CD4-positive, alpha-beta T cell treated with Interleukin-2 at 100 ng/mL for 4 hours (primary cell): ENCODE measurements around the gene FAM169A.
"Not testable (repeated sequence)": the region's sequence is repeated elsewhere in the genome, so short reads cannot be mapped to it uniquely, and the experiment has no call there.

Experiments used
- DNase-seq: peaks from one replicate; pipeline ENCODE4 v3.0.0-alpha.2; 2020; ENCODE audit warnings: low spot score

FAM169A gene

DNA sequence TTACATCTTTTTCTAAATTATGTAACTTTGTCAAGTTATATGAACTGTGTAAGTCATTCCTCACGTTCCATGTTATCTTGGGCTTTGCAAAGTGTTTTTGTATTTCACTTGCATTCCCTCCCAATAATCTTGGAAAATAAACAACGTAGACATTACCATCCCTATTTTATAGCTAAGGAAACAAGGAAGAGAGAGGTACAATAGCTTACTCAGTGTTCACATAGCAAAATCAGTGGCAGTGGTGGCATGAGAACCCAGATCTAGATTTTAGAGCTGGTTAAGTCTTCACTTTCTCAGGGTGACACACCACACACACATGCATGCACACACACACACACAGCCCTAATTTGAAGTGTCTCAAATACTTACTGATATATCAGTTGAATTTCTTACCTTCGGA lies 65.0 kb downstream of the FAM169A start:
- DNase-seq = no peak

DNA sequence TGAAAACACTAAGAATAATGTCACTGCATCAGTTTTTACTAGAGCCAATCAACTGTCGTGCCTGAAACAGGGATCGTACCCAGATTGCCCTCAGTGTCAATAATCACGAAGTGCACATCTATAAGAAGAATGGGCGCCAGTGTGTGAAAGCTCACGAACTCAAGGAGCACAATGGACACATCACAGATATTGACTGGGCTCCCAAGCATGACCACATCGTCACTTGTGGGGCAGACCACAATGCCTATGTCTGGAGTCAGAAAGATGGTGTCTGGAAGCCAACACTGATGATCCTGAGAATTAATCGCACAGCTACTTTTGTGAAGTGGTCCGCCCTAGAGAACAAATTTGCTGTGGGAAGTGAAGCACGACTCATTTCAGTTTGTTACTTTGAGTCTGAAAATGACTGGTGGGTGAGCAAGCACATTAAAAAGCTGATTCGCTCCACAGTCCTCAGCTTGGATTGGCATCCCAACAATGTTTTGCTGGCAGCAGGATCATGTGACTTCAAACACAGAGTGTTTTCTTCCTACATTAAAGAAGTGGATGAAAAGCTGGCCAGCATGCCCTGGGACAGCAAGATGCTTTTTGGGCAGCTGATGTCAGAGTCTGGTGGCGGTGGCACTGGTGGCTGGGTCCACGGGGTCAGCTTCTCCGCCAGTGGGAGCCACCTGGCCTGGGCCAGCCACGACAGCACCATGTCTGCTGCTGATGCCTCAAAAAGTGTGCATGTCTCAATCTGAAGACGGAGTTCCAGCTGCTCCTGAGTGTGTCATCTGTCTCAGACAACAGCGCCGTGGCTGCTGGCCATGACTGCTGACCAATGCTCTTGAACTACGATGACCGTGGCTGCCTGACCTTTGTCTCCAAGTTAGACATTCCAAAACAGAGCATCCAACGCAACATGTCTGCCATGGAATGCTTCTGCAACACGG lies 66.9 kb downstream of the FAM169A start:
- no peak for DNase-seq

- not testable (repeated sequence) for DNase-seq
Measured at GRCh38 chr5:74791669-74792068, 74.5 kb downstream of the FAM169A start.

GRCh38 chr5:74787424-74787823 lies 78.8 kb downstream of the FAM169A start:
- no peak for DNase-seq

DNA sequence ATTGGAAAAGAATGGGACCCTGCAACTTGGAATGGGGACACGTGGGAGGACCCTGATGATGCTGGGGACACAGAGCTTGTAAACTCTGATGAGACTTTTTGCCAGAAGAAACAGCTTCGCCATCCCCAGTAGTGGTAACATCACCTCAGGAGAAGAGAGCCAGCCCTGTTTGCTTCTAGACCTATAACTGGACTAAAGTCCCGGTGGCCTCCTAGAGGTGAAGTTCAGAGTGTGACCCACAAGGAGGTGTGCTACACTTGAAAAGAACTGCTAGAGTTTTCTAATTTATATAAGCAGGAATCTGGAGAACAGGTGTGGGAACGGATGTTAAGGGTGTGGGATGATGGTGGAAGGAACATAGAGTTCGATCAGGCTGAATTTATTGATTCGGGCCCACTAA lies 79.3 kb downstream of the FAM169A start:
- no peak for DNase-seq

GRCh38 chr5:74778609-74779008 lies 87.6 kb downstream of the FAM169A start:
- DNase-seq = no peak

- DNase-seq = no peak
Measured at GRCh38 chr5:74772359-74772758, 93.8 kb downstream of the FAM169A start.

DNA sequence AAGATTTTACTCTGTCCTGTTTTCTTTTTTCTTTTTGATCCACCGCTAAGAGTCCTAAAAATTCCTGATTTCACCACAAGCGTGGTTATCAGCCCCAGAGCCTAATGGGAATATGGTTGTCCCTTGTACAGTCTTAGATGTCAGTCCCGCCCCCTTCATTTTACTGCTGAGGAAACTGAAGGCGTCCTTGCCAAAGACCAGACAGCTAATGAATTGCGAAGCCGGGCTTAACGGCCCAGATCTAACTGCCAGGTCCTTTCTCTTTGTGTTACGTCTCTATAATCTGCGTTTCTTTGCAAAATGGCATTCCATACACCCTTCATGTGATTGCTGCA lies 98.6 kb downstream of the FAM169A start:
- DNase-seq = no peak

- DNase-seq = peak; percentile 94
Measured at GRCh38 chr5:74766849-74767578, 99.2 kb downstream of the FAM169A start, which contains the start of the genes GFM2 and NSA2. GFM2 (minus strand) TSS chr5:74767117; CDS start chr5:74763742, 3,375 bp downstream. NSA2 (plus strand) TSS chr5:74767249; CDS start chr5:74767361, 112 bp downstream.

GRCh38 chr5:74766418-74766848 lies 99.8 kb downstream of the FAM169A start:
- DNase-seq = peak; percentile 38

DNA sequence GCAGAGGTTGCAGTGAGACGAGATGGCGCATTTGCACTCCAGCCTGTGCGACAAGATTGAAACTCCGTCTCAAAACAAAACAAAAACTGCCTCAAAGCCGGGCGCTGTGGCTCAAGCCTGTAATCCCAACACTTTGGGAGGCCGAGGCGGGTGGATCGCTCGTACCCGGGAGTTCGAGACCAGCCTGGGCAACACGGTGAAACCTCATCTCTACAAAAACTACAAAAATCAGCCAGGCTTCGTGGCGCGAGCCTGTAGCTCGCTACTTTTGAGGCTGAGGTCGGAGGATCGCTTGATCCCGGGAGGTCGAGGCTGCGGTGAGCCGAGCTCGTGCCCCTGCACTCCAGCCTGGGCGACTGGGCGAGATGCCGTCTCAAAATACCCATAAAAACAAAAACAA lies 100.3 kb downstream of the FAM169A start:
- no peak for DNase-seq

DNA sequence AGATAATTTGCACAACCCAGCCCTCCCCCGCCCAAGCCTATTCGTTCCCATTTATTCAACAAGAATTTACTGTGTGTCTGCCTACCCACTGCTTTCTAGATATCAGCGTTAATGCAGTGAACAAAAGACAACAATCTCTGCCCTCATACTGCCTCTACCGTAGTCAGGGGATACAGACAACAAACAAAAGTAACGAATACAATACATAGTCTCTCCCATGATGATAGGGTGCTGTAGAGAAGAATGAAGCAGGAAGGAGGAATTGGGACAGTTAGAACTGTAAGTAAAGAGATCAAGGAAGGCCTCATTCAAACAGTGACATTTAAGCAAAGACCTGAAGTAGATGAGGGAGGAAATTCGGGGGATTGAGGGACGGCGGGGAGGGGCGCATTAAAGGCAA lies 101.0 kb downstream of the FAM169A start:
- no peak for DNase-seq

GRCh38 chr5:74763504-74763903 lies 102.7 kb downstream of the FAM169A start:
- DNase-seq = no peak

DNA sequence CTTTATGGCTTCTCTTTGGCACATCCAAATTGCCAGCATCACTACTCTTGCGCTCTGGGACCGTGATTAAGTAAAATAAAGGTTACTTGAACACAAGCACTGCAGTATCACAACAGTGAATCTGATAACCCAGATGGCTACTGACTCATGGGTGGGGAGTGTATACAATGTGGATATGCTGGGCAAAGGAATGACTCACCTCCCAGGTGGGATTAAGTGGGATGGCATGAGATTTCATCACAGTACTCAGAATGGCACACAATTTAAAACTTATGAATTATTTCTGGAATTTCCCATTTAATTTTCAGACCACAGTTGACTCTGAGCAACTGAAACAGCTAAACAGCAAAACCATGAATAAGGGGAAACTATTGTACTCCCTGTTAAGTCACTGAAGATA lies 103.6 kb downstream of the FAM169A start:
- peak; percentile 2 for DNase-seq

- no peak for DNase-seq
Measured at GRCh38 chr5:74761241-74761640, 104.9 kb downstream of the FAM169A start.

- not testable (repeated sequence) for DNase-seq
Measured at GRCh38 chr5:74748742-74749141, 117.4 kb downstream of the FAM169A start.

GRCh38 chr5:74738406-74738805 lies 127.8 kb downstream of the FAM169A start:
- DNase-seq = no peak

GRCh38 chr5:74736759-74737158 lies 129.4 kb downstream of the FAM169A start:
- DNase-seq = no peak
